ENCODE measurements around the gene CCDC146.
A peak's percentile ranks its signal among the peaks of the same experiment; 100 is the strongest.
"Not testable (repeated sequence)": the region's sequence is repeated elsewhere in the genome, so short reads cannot be mapped to it uniquely, and the experiment has no call there.

Gene CCDC146

GRCh38 chr7:77121860-77122681, at the start of gene CCDC146:
Gene CCDC146 (plus strand): TSS chr7:77122615. CDS start chr7:77167669, 45,054 bp downstream.
- H3K4me3 ChIP-seq (ENCODE audit: low read depth, low read length), result peak within 1 kb of the TSS; percentile 73
- TF ChIP-seq MYC (IDR thresholded peaks at IDR 0.05; ENCODE audit: low read depth, low read length), result peak; percentile 53; the same call in 1 of the 2 replicates
- DNase-seq (ENCODE audit: low read depth), result peak; percentile 100

- not testable (repeated sequence) for H3K4me3 ChIP-seq (ENCODE audit: low read depth, low read length); DNase-seq (ENCODE audit: low read depth)
Observed at GRCh38 chr7:77074786-77075396, 47.5 kb upstream of the CCDC146 start.

- not testable (repeated sequence) for DNase-seq (ENCODE audit: low read depth); H3K4me3 ChIP-seq (ENCODE audit: low read depth, low read length)
Observed at GRCh38 chr7:77077060-77077459, 45.4 kb upstream of the CCDC146 start.

- DNase-seq (ENCODE audit: low read depth); H3K4me3 ChIP-seq (ENCODE audit: low read depth, low read length): not testable (repeated sequence)
Observed at GRCh38 chr7:77079112-77079511, 43.3 kb upstream of the CCDC146 start.

GRCh38 chr7:77079624-77080023, 42.8 kb upstream of the CCDC146 start:
- not testable (repeated sequence) for DNase-seq (ENCODE audit: low read depth)

GRCh38 chr7:77080236-77080635, 42.2 kb upstream of the CCDC146 start:
- H3K4me3 ChIP-seq (ENCODE audit: low read depth, low read length); DNase-seq (ENCODE audit: low read depth): not testable (repeated sequence)

More at GRCh38 chr7:77079624-77080023, 42.8 kb upstream of the CCDC146 start:
- H3K4me3 ChIP-seq (ENCODE audit: low read depth, low read length), result not testable (repeated sequence)

- not testable (repeated sequence) for H3K4me3 ChIP-seq (ENCODE audit: low read depth, low read length); DNase-seq (ENCODE audit: low read depth)
Observed at GRCh38 chr7:77082192-77082591, 40.2 kb upstream of the CCDC146 start.

- H3K4me3 ChIP-seq (ENCODE audit: low read depth, low read length); DNase-seq (ENCODE audit: low read depth): not testable (repeated sequence)
Observed at GRCh38 chr7:77092301-77092700, 30.1 kb upstream of the CCDC146 start.

GRCh38 chr7:77100501-77100900, 21.9 kb upstream of the CCDC146 start:
- not testable (repeated sequence) for H3K4me3 ChIP-seq (ENCODE audit: low read depth, low read length); DNase-seq (ENCODE audit: low read depth)

GRCh38 chr7:77101187-77101586, 21.2 kb upstream of the CCDC146 start:
- not testable (repeated sequence) for DNase-seq (ENCODE audit: low read depth); H3K4me3 ChIP-seq (ENCODE audit: low read depth, low read length)

GRCh38 chr7:77102671-77103070, 19.7 kb upstream of the CCDC146 start:
- H3K4me3 ChIP-seq (ENCODE audit: low read depth, low read length); DNase-seq (ENCODE audit: low read depth): not testable (repeated sequence)

- not testable (repeated sequence) for H3K4me3 ChIP-seq (ENCODE audit: low read depth, low read length); DNase-seq (ENCODE audit: low read depth)
Observed at GRCh38 chr7:77105904-77106303, 16.5 kb upstream of the CCDC146 start.

- not testable (repeated sequence) for H3K4me3 ChIP-seq (ENCODE audit: low read depth, low read length); DNase-seq (ENCODE audit: low read depth)
Observed at GRCh38 chr7:77107659-77108058, 14.8 kb upstream of the CCDC146 start.

GRCh38 chr7:77108362-77108761, 14.1 kb upstream of the CCDC146 start:
- not testable (repeated sequence) for H3K4me3 ChIP-seq (ENCODE audit: low read depth, low read length); DNase-seq (ENCODE audit: low read depth)

GRCh38 chr7:77112719-77113306, 9.6 kb upstream of the CCDC146 start:
- not testable (repeated sequence) for H3K4me3 ChIP-seq (ENCODE audit: low read depth, low read length)
- peak; percentile 46 for DNase-seq (ENCODE audit: low read depth)

- not testable (repeated sequence) for H3K4me3 ChIP-seq (ENCODE audit: low read depth, low read length)
- DNase-seq (ENCODE audit: low read depth), result peak; percentile 23
Observed at GRCh38 chr7:77125486-77125885, 3.1 kb downstream of the CCDC146 start.

GRCh38 chr7:77127009-77127408, 4.6 kb downstream of the CCDC146 start:
- not testable (repeated sequence) for H3K4me3 ChIP-seq (ENCODE audit: low read depth, low read length); DNase-seq (ENCODE audit: low read depth)

GRCh38 chr7:77128582-77129410, 6.4 kb downstream of the CCDC146 start:
- peak overlapping the region; percentile 6 for H3K4me3 ChIP-seq (ENCODE audit: low read depth, low read length)
- peak; percentile 70 for DNase-seq (ENCODE audit: low read depth)

GRCh38 chr7:77131781-77132180, 9.4 kb downstream of the CCDC146 start:
- DNase-seq (ENCODE audit: low read depth), result not testable (repeated sequence)

More at GRCh38 chr7:77131781-77132180, 9.4 kb downstream of the CCDC146 start:
- not testable (repeated sequence) for H3K4me3 ChIP-seq (ENCODE audit: low read depth, low read length)
